HG03039 (cell line): ENCODE measurements around the gene CYBA.

Source experiments
- ATAC-seq: cut with Tn5 transposase; IDR thresholded peaks from one replicate; pipeline ENCODE4 v1.9.1; 2021; ENCODE audit warnings: mild to moderate bottlenecking, moderate library complexity; ENCODE audit not compliant: unreplicated experiment

Gene CYBA

DNA sequence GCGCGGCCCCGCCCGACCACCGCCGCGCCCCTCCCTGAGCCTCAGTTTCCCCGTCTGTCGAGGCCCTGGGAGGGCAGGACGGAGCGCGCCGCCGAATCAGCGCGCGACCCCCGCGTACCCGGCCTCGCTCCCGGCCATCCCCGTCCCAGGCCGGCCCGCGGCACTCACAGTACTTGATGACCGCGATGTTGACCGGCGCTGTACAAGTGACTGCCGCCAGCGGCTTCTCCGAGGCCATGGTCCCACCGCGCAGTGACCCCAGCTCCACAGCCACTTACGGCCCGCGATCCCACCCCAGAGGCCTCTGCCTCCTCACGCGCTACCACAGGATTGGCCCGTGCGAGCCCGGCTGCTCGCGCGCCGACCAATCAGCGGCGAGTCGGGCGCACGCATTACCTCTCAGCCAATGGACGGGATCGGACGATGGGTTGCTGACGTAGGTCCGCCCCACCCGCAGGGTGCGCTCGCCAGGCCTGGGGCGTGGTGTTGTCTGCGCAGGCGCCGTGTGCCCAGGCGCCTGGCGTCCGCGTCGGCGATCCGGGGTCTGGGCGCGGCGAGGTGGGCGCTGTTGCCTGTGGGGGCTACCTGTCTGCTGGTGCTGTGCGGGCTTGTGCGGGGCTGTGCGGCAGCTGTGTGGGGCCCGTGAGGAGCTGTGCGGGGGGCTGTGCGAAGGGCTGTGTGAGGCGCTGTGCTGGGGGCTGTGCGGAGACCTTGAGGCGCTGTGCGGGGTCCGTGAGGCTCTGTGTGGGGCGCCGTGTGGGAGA lies 12.2 kb upstream of the CYBA start, which contains the start of gene MVD:
MVD (minus strand) TSS at position 249 of the 764 bp plus-strand sequence; CDS start at position 238, 11 bp downstream.
- ATAC-seq: peak; percentile 92

DNA sequence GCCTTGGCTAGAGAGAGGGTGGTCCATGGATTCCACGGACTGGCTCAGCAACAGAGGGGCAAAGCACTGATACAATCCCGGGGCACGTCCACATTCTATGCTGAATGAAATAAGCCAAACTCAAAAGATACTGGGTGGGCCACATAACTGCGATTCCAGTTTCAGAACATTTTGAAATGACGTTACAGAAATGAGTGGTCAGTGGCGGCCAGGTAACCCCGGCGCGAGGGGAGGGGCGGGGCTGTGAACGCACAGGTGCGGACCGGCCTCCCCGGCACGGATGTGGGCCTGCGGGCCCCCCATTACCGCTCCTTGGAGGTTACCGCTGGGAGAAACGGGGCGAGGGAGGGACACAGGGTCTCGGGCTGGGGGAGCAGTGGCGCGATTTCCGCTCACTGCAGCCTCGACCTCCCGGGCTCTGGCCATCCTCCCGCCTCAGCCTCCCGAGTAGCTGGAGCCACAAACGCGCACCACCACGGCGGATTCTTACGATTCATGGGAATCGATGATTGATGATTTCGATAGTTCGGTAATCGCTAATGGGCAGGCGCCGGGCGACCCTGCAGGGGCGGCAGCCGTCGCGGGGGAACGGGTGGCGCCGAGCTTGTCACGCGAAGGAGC lies 11.5 kb upstream of the CYBA start:
- no peak for ATAC-seq

DNA sequence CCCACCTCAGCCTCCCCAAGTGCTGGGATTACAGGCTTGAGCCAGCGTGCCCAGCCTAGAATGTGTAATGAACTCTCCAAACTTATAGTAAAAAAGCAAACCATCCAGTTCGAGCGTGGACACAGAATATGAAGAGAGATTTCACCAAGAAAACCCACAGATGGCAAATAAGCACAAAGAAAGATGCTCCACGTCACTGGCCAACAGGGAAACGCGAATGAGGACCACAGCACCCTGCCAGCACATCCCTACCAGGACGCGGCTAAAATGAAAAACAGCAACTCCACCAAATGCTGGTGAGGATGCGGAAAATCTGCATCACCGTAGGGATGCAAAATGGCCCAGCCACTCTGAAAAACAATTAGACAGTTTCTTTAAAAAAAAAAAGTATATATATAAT lies 10.6 kb upstream of the CYBA start:
- no peak for ATAC-seq

DNA sequence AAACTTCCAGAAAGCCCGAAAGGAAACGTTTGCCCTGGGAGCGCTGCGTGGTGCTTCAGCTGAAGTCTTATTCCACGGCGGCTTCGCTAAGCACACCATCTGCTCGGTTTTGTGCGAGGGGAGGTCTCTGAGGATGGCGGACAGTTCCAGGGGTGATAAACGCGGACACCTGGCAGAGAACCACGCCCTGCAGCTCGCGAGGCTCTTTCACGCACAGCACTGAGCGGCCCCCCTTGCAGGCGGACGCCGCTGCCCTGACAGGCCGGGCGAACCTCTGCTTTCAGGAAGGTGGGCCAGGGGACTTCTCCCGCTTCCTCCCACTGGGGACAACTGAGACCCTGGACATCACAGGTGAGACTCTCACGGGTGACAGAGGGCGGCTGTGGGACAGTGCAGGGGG lies 8.3 kb upstream of the CYBA start:
- ATAC-seq: no peak

DNA sequence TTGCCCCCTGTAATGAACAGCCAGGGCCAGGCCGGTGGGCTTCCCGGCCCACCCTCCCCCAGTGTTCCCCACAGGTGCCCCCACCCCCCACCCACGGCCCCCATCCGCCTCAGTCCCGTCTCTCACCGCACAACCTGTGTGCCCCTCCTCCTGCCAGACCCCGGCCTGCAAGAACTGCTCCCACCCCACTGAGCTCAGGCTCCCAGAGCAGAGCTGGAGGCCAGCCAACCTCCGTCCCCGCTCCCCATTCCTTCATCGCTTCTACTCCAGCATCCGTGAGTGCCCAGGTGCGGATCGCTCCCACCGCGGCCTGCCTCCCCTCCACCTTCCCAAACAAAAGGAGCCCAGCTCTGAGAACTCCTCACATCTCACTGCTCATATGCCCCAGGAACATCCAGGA lies 7.9 kb upstream of the CYBA start:
- ATAC-seq: no peak

GRCh38 chr16:88657371-88657770 lies 6.5 kb upstream of the CYBA start:
- ATAC-seq: no peak

DNA sequence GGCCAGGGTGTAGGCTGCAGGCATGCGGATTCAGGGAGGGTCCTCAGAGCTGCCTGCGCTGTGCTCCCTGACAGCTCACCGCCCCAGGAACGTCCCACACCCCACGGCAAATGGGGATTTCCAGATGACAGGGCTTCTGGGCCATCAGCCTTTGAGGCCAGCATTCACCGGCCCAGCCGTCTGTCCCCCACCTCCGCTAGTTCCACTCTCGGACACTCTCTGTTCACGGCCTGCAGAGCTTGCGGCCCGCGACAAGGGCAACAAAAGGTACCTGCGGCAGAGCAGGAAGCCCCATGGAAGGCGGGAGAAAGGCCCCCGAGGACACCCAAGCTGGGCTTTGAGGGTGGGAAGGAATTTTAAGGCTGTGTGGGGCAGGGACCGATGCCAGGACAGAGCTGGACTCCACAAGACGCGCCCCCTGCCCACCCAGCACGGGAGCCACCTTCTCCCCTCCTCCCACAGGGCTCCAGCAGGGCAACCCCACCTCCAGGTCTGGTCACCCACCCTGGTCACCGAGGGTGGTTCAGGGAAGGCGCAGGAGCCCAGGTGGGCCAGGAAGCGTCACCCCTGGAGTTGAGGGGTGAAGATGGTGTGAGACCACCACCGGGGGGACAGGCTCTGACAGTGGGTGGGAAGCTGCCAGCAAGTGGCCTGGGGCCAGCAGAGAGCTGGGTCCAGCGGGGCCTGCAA lies 5.6 kb upstream of the CYBA start:
- ATAC-seq: no peak

GRCh38 chr16:88655733-88656281 lies 5.0 kb upstream of the CYBA start:
- ATAC-seq: no peak

- ATAC-seq: no peak
Measured at GRCh38 chr16:88655053-88655732, 4.3 kb upstream of the CYBA start.

DNA sequence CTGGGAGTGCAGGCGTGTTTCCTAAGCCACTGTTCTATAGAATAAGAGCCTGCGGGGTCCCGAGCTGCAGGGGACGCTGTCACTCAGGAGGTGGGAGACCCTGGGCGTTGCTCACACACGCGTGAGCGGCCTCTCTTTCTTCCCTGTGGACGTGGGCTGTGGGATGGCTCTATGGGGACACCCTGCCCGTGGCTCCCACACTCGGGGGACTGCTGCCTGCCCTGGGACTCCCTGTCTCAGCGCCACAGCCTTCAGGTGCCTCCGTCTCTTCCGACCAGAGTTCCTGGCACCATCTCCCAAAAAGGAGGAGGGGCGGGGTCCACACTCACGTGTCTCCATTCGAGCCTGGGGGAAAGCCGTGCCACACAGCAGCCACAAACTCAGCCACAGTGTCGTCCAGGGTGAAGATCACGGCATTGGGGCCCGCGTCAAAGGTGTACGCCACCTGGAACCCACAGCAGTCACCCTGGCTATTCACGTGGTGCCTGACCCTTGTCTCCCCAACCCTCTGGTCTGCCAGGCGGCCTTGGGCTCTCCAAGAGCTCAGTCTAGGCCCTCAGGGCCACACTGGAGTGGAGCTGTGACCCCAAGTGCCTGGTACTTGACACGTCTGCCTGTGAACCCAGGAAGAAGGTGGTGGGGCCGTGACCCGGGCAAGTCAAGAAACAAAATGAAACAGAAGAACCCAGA lies 3.7 kb upstream of the CYBA start:
- no peak for ATAC-seq

DNA sequence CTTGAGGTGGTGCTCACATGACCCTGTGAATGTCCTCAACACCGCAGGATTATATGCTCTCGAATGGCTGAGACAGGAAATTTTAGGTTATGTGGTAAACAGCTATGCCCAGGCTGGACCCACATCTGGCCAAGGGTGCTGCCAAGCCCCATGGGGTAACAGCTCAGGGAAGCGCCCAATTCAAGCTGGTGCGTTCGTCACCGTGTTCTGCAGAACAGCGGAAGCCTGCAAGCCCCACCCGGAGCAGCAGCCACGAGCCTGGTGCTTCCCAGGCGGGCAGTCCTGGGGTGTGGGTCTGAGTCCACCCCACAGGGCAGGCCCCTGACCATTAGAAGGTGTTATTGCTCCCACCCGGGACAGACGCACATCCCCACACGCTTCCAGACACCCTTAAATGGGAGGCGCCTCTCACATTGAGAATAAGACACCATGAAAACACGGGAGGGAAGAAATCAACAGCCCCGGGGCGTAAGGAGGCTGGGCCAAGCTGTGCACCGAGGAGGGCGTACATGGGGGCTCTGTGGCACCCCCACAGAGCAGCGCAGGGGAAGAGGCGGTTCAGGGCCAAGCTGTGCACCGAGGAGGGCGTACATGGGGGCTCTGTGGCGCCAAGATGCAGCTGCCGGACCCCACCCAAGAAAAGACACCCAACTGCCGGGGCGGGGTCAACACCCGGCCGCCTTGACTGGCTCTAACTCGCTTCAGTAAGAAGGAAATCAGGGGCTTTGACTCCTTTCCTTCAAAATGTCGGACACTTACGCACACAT lies 2.9 kb upstream of the CYBA start:
- ATAC-seq: no peak

DNA sequence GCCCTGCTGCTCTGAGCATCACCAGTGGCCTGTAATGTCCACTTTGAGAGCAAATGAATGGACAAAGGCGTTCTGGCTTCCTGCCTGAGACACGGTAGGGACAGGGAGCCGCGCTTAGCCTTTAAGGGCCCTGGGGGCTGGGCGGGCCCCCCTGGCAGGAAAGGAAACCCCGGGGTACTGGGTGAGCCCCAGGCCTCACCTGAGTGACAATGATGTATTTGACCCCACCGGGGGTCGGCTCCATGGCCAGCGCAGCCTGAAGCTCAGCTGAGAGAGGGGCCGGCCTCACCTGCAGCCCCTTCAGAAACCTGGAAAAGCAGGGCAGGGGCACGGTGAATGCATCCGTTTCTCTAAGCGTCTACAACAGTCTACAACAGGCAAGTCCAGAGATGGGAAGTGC lies 2.2 kb upstream of the CYBA start:
- no peak for ATAC-seq

- no peak for ATAC-seq
Measured at GRCh38 chr16:88652762-88653063, 1.9 kb upstream of the CYBA start.

- ATAC-seq: no peak
Measured at GRCh38 chr16:88651989-88652761, 1.3 kb upstream of the CYBA start.

GRCh38 chr16:88651276-88651988 lies 579 bp upstream of the CYBA start:
- ATAC-seq: peak; percentile 52

DNA sequence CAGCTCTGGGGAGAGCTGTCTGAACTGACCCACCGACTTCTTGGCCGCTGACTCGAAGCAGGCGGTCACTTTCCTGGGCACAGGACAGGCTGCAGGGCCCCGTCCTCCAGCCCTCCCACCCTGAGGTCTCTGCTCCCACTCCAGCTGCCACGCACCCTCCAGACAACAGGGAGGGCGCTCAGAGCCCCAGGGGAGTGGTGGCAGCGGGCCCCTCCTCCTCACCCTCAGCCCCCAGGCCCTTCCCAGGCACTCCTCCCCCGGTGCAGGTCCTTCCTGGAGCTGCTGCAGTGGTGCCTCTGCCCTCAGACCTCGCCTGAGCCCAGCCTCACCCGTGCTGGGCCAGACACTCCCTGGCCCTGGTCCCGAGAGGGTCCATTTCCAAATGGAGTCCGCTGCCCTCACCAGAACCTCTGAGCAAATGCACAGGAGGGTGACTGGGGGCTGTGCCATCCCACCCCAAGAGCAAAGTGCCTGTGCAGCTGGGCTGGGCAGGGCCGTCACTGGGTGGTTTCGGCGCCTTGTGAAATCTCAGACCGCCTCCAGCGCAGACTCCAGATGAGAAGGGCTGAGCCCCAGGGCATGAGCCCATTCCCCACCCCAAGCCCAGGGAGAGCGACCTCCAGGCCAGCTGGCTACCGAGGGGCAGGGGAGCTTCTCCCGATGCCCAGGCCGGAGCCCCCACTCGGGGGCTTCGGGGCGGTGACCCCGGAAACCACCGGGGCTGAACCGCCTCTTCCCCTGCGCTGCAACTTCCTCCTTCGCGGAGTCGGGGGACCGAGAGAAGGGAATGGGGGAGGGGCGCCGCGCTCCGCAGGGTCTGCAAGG lies 717 bp downstream of the CYBA start:
- peak; percentile 5 for ATAC-seq

DNA sequence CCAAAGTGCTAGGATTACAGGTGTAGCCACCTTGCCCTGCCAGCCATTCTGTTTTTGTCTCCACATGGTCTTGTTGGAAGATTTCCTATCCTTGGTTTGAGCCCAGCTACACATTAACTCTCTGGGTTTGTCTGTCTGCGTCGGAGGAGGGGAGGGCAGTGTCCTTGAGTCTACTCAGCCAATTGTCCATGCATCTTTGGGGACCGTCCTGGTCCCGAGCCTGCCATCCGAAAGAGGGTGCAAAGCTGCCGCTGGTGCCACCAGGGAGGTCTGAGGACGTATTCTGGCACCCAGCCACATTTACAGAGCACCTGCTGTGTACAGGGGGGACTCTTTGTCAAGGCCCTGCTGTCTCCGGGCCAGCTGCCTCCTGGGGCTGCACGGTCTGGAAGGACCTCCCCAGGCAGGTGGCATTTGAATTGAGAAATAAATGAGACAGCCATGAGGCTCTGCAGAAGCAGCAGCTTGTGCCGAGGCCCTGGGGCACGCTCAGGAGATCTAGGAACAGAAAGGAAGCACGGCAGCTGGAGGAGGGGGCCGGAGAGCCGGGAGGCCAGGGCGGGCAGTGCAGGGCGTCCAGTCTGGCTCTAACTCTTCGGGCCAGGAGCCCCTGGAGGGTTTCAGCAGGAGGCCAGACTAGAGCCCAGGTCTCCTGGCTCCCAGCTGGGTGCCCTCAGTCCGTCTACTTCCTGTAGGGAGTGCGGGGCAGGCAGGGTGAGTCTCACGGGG lies 1.5 kb downstream of the CYBA start:
- no peak for ATAC-seq
